Neural progenitor cell (in vitro differentiated cells): ENCODE data around the gene ALDH18A1. TPM values are rescaled to one million over a fixed set of nuclear protein-coding genes. Genes with fewer than 3 reads are reported as not detected.
A peak's percentile ranks its signal among the peaks of the same experiment; 100 is the strongest.

ENCODE experiments used
- DNase-seq: peaks from one replicate; pipeline ENCODE4 v3.0.0-alpha.2; 2016; ENCODE audit warnings: low spot score
- H2AFZ ChIP-seq: fragments of 200-600 bp; sonication (generic); replicated peaks from 2 replicates; pipeline ENCODE4 v1.6.1; 2016; ENCODE audit warnings: antibody characterized with exemption
- H3F3A ChIP-seq: fragments of 200-600 bp; sonication (generic); 2 replicates; pipeline ENCODE4 v1.6.1; 2016; ENCODE audit warnings: antibody characterized with exemption, low read depth
- H3K27ac ChIP-seq: fragments of 200-600 bp; sonication (generic); 2 replicates; pipeline ENCODE4 v1.5.1; 2016; ENCODE audit warnings: mild to moderate bottlenecking
- H3K27me3 ChIP-seq: fragments of 200-600 bp; sonication (generic); 2 replicates; pipeline ENCODE4 v1.6.1; 2016; ENCODE audit warnings: mild to moderate bottlenecking, moderate library complexity
- H3K36me3 ChIP-seq: fragments of 200-600 bp; sonication (generic); 2 replicates; pipeline ENCODE4 v1.5.1; 2016
- H3K4me1 ChIP-seq: fragments of 200-600 bp; sonication (generic); 2 replicates; pipeline ENCODE4 v1.6.1; 2016; ENCODE audit warnings: mixed run types
- H3K4me2 ChIP-seq: fragments of 200-600 bp; sonication (generic); 2 replicates; pipeline ENCODE4 v1.6.1; 2016
- H3K4me3 ChIP-seq: fragments of 200-600 bp; sonication (generic); 2 replicates; pipeline ENCODE4 v1.5.1; 2016
- H3K79me2 ChIP-seq: fragments of 200-600 bp; sonication (generic); 2 replicates; pipeline ENCODE4 v1.6.1; 2016; ENCODE audit warnings: low read depth
- H3K9ac ChIP-seq: fragments of 200-600 bp; sonication (generic); 2 replicates; pipeline ENCODE4 v1.6.1; 2016
- H3K9me3 ChIP-seq: fragments of 200-600 bp; sonication (generic); 2 replicates; pipeline ENCODE4 v1.5.1; 2016; ENCODE audit warnings: low read depth
- H4K20me1 ChIP-seq: fragments of 200-600 bp; sonication (generic); 2 replicates; pipeline ENCODE4 v1.6.1; 2016; ENCODE audit warnings: low read depth
- H3K27ac Mint-ChIP-seq: 3 replicates; pipeline ENCODE4 v1.8.0; 2021; ENCODE audit warnings: mixed read lengths
- H3K27me3 Mint-ChIP-seq: 2 replicates; pipeline ENCODE4 v1.8.0; 2022; ENCODE audit warnings: low read depth, mild to moderate bottlenecking, inconsistent platforms, moderate library complexity, mixed read lengths; ENCODE audit not compliant: insufficient read depth
- H3K36me3 Mint-ChIP-seq: 3 replicates; pipeline ENCODE4 v1.8.0; 2021; ENCODE audit warnings: mixed read lengths
- H3K4me1 Mint-ChIP-seq: 3 replicates; pipeline ENCODE4 v1.8.0; 2021; ENCODE audit warnings: mixed read lengths
- H3K4me3 Mint-ChIP-seq: 3 replicates; pipeline ENCODE4 v1.8.0; 2021; ENCODE audit warnings: mild to moderate bottlenecking, moderate library complexity, mixed read lengths
- H3K9me3 Mint-ChIP-seq: 3 replicates; pipeline ENCODE4 v1.8.0; 2020; ENCODE audit warnings: mixed read lengths
- CTCF ChIP-seq: fragments of 200-600 bp; sonication (generic); IDR thresholded peaks from 2 replicates; pipeline ENCODE4 v1.5.1; 2017; ENCODE audit warnings: antibody characterized with exemption, mild to moderate bottlenecking
- EZH2 ChIP-seq: fragments of 200-600 bp; sonication (generic); IDR thresholded peaks from 2 replicates; pipeline ENCODE4 v1.6.1; 2017; ENCODE audit warnings: antibody characterized with exemption, mild to moderate bottlenecking, moderate library complexity
- EZH2phosphoT487 ChIP-seq: fragments of 200-600 bp; sonication (generic); IDR thresholded peaks from 2 replicates; pipeline ENCODE4 v1.6.1; 2017; ENCODE audit warnings: antibody characterized with exemption
- total RNA-seq: library from RNA; depleted of rRNA; stranded (reverse); fragments of >200 nt; gene quantifications from 2 replicates; pipeline ENCODE4 v1.2.3, GENCODE V29; 2015; ENCODE audit warnings: low replicate concordance

The ALDH18A1 gene
- total RNA-seq, 1 donor from 2014 or later: 93.7 TPM

DNA sequence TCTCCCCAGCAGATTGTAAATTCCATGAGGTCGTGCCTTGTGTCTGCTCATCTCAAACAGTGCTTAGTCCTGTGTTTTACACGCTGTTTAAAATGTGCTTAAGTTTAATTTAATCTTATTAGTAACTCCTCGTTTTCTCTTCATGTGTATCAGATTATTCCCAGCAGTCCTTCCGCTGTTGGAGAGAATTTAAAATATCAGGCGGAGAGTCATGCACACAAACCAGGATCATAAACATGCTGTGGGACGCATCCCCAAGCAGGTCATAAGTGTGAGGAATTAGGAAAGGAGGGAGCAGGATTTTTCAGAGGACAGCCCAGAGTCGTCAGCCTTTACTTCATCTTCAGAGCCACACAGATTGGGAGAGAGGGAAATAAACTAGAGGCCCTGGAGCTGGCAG, 91.2 kb downstream of the ALDH18A1 start:
- H3K4me2 ChIP-seq: no peak overlapping the region
- H3K27ac Mint-ChIP-seq: no peak overlapping the region
- no peaks in the 10 kb centered on the region for H3K9me3 Mint-ChIP-seq
- DNase-seq: no peak
- peaks cover 15% of the 10 kb centered on the region for H3K27me3 Mint-ChIP-seq
- peaks cover 13% of the 10 kb centered on the region for H3K4me1 Mint-ChIP-seq
- peaks cover 19% of the 10 kb centered on the region for H3F3A ChIP-seq
- H3K4me3 ChIP-seq: no peak overlapping the region
- H3K4me3 Mint-ChIP-seq: no peak overlapping the region
- TF ChIP-seq EZH2 (no peak), CTCF (no peak)
- H2AFZ ChIP-seq: peak overlapping the region; percentile 23
- no peaks in the 10 kb centered on the region for H3K9me3 ChIP-seq
- no peak overlapping the region for H3K27ac ChIP-seq
- peaks cover 4% of the 10 kb centered on the region for H4K20me1 ChIP-seq
- no peak overlapping the region for H3K9ac ChIP-seq
- peaks cover 6% of the 10 kb centered on the region for H3K27me3 ChIP-seq
- no peaks in the 10 kb centered on the region for H3K36me3 ChIP-seq
- no peaks in the 10 kb centered on the region for H3K4me1 ChIP-seq
- peaks cover 2% of the 10 kb centered on the region for H3K79me2 ChIP-seq
- H3K36me3 Mint-ChIP-seq: no peaks in the 10 kb centered on the region

DNA sequence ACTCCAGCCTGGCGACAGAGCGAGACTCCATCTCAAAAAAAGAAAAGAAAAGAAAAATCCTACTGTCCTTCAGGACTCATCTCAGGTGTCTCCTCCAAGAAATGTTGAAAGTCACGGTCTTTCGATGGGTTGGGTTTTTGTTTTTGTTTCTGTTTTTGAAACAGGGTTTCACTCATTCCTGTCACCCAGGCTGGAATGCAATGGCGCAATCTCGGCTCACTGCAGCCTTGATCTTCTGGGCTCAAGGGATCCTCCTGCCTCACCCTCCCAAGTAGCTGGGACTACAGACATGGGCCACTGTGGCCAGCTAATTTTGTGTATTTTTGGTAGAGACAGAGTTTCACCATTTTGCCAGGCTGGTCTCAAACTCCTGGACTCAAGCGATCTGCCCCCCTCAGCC, 92.2 kb downstream of the ALDH18A1 start:
- H3K27me3 ChIP-seq: peaks cover 15% of the 10 kb centered on the region
- no peak for TF ChIP-seq CTCF
- TF ChIP-seq EZH2: no peak
- no peak for TF ChIP-seq EZH2phosphoT487

DNA sequence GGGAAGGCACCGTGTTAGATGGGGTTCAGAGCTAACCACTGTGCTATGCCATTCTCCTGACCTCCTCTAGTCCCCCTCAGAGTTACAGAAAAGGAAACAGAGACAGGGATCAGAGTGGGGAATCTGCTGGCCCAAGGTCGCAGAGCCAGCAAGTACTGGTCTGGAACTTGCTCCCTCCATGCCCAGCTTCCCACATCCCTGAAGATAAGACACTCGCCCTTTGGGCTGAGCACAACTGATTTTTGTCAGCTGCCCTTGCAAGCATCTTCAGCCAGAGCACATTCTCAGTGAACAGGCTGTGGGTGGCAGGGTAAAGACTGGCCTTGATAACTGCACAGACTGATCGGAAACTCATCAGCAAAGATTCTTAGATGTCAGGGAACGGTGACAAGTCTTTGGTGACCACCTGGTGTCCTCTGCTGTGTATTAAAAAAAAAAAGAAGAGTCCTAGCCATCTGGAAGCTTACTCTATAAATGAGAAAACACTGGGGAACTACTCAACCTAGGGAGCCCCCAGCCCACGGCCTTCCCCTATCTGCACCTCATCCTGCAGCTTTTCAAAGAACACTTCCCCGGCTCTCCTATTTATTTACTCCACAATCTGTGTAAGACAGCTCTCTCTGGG, 94.1 kb downstream of the ALDH18A1 start:
- peaks cover 20% of the 10 kb centered on the region for H4K20me1 ChIP-seq
- H3K36me3 Mint-ChIP-seq: no peaks in the 10 kb centered on the region
- no peaks in the 10 kb centered on the region for H3K36me3 ChIP-seq
- H3K27ac ChIP-seq: no peak overlapping the region
- H3F3A ChIP-seq: peaks cover 34% of the 10 kb centered on the region
- TF ChIP-seq CTCF (no peak), EZH2 (no peak), EZH2phosphoT487 (no peak)
- no peak overlapping the region for H2AFZ ChIP-seq
- peaks cover 29% of the 10 kb centered on the region for H3K27me3 Mint-ChIP-seq
- no peak overlapping the region for H3K4me3 Mint-ChIP-seq
- no peak overlapping the region for H3K9ac ChIP-seq
- H3K27ac Mint-ChIP-seq: no peak overlapping the region
- no peaks in the 10 kb centered on the region for H3K9me3 ChIP-seq
- H3K79me2 ChIP-seq: peaks cover 2% of the 10 kb centered on the region
- peaks cover 15% of the 10 kb centered on the region for H3K27me3 ChIP-seq
- H3K4me1 Mint-ChIP-seq: peaks cover 33% of the 10 kb centered on the region
- no peak overlapping the region for H3K4me3 ChIP-seq
- H3K4me2 ChIP-seq: no peak overlapping the region
- H3K9me3 Mint-ChIP-seq: no peaks in the 10 kb centered on the region
- H3K4me1 ChIP-seq: peaks cover 20% of the 10 kb centered on the region
- DNase-seq: no peak

More for the DNA sequence above, 92.2 kb downstream of the ALDH18A1 start:
- Histone ChIP-seq H3K27ac (no peak overlapping the region), H3K36me3 (no peaks in the 10 kb centered on the region), H2AFZ (no peak overlapping the region), H3K9ac (no peak overlapping the region), H3K9me3 (no peaks in the 10 kb centered on the region), H3F3A (peaks cover 29% of the 10 kb centered on the region), H3K4me2 (no peak overlapping the region), H3K4me1 (peaks cover 10% of the 10 kb centered on the region), H3K4me3 (no peak overlapping the region), H4K20me1 (peaks cover 14% of the 10 kb centered on the region), H3K79me2 (peaks cover 2% of the 10 kb centered on the region)
- no peak for DNase-seq
- H3K9me3 Mint-ChIP-seq: no peaks in the 10 kb centered on the region
- peaks cover 23% of the 10 kb centered on the region for H3K27me3 Mint-ChIP-seq
- H3K4me3 Mint-ChIP-seq: no peak overlapping the region
- H3K27ac Mint-ChIP-seq: no peak overlapping the region
- peaks cover 23% of the 10 kb centered on the region for H3K4me1 Mint-ChIP-seq
- no peaks in the 10 kb centered on the region for H3K36me3 Mint-ChIP-seq
